Stimulated activated naive CD8-positive, alpha-beta T cell treated with anti-CD3 and anti-CD28 coated beads, Interleukin-15, amount 100 ng/mL, for 72 hours (primary cell): ENCODE measurements around the gene TMEM161B.
"Not testable (repeated sequence)": the region's sequence is repeated elsewhere in the genome, so short reads cannot be mapped to it uniquely, and the experiment has no call there.

ENCODE experiments used
- ATAC-seq: fragments of 150-1000 bp; cut with Tn5 transposase; 2 replicates; pipeline ENCODE4 v1.10.0; 2021; ENCODE audit warnings: mild to moderate bottlenecking, moderate library complexity
- DNase-seq, 2 donors: peaks; one replicate each; pipeline ENCODE4 v3.0.0; 2021 to 2022
- H3K27ac Mint-ChIP-seq, 2 donors: one replicate each; pipeline ENCODE4 v1.8.0; 2022; ENCODE audit warnings: mild to moderate bottlenecking in 2 of 2, mixed read lengths in 2 of 2, moderate library complexity in 2 of 2
- H3K27me3 Mint-ChIP-seq: one replicate; pipeline ENCODE4 v1.8.0; 2022; ENCODE audit warnings: mixed read lengths
- H3K4me1 Mint-ChIP-seq: one replicate; pipeline ENCODE4 v1.8.0; 2022; ENCODE audit warnings: mild to moderate bottlenecking, mixed read lengths
- H3K4me3 Mint-ChIP-seq, 2 donors: one replicate each; pipeline ENCODE4 v1.8.0; 2022; ENCODE audit warnings: mild to moderate bottlenecking in 2 of 2, mixed read lengths in 2 of 2, moderate library complexity in 1 of 2
- H3K9me3 Mint-ChIP-seq, 2 donors: one replicate each; pipeline ENCODE4 v1.8.0; 2022; ENCODE audit warnings: mixed read lengths in 2 of 2

The TMEM161B gene

GRCh38 chr5:88235828-88236227 is 32.8 kb downstream of the TMEM161B start:
- Mint-ChIP-seq H3K27ac (no peak overlapping the region), H3K4me1 (no peaks in the 10 kb centered on the region), H3K4me3 (no peak overlapping the region), H3K27me3 (no peaks in the 10 kb centered on the region), H3K9me3 (no peaks in the 10 kb centered on the region)
- DNase-seq (no peak), ATAC-seq (no peak)

GRCh38 chr5:88235346-88235745 is 33.3 kb downstream of the TMEM161B start:
- Mint-ChIP-seq H3K4me1 (no peaks in the 10 kb centered on the region), H3K4me3 (no peak overlapping the region), H3K9me3 (no peaks in the 10 kb centered on the region), H3K27me3 (no peaks in the 10 kb centered on the region), H3K27ac (no peak overlapping the region)
- no peak for ATAC-seq
- DNase-seq = no peak

DNA sequence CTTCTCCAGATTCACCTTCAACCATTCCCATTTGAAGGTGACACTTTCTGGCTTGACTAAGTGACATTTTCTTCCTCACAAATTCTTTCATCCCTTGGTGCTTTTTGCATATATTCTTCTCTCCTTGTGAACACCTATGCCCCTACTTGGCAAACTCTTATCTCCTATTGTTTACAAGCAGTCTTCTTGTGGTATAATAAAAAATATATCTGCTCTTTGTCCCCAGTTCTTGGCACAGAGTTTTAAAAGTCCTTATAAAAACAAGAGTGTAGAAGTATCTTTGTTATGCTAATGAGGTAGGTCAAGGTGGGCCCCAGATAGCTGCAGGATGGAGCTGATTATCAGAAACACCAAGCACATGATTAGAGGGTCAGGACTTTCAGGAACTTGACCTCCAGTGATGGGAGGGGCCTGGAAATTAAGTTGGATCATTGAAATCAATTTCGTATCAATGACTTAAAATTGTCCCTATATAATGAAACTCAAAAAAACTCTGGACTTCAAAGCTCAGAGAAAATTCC is 38.0 kb downstream of the TMEM161B start:
- H3K9me3 Mint-ChIP-seq = no peaks in the 10 kb centered on the region
- DNase-seq = no peak
- no peaks in the 10 kb centered on the region for H3K4me1 Mint-ChIP-seq
- no peak overlapping the region for H3K4me3 Mint-ChIP-seq
- H3K27me3 Mint-ChIP-seq = no peaks in the 10 kb centered on the region
- ATAC-seq = no peak
- H3K27ac Mint-ChIP-seq = no peak overlapping the region

DNA sequence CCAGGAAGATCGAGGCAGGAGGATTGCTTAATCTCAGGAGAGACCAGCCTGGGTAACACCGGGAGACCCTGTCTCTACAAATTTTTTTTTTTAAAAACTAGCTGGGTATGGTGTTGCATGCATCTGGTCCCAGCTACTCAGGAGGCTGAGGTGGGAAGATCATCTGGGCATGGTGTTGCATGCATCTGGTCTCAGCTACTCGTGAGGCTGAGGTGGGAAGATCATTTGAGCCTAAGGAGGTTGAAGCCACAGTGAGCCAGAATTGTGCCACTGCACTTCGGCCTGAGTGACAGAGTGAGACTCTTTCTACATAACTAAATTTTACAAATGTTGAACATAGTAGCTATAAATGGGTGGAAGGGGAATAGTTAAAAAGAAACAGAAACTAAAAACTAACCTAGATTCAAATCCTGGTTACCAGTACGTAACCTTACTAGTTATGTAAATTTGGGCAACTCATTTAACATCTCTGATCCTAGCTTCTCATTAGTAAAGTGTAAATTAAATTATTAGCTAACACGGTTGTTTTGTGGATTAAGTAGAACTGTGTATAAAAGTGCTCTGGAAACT is 41.7 kb downstream of the TMEM161B start:
- no peak overlapping the region for H3K27ac Mint-ChIP-seq
- no peaks in the 10 kb centered on the region for H3K9me3 Mint-ChIP-seq
- H3K4me1 Mint-ChIP-seq = no peaks in the 10 kb centered on the region
- no peak for DNase-seq
- H3K27me3 Mint-ChIP-seq = no peaks in the 10 kb centered on the region
- H3K4me3 Mint-ChIP-seq = no peak overlapping the region
- no peak for ATAC-seq

GRCh38 chr5:88214655-88215054 is 54.0 kb downstream of the TMEM161B start:
- Mint-ChIP-seq H3K4me1 (no peaks in the 10 kb centered on the region), H3K9me3 (no peaks in the 10 kb centered on the region), H3K4me3 (no peak overlapping the region), H3K27me3 (no peaks in the 10 kb centered on the region), H3K27ac (no peak overlapping the region)
- no peak for DNase-seq
- no peak for ATAC-seq

DNA sequence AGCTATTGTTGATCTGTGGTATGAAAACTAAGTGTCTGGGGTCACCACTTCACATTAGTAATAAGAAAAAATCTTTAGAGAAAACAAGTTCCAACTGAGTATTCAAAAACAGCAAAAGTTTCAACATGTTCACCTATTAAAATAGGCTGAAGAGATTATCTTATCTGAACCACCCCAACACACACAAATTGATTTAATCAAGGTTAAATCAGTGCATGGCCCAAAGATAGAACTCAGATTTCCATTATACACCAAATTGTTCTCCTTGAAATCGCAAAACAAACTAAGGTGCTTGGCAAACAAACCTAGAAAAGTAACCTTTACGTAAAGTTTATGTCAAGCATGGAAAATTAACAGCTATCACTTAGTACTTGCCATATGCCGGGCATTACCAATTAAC is 61.1 kb downstream of the TMEM161B start:
- H3K4me3 Mint-ChIP-seq = no peak overlapping the region
- no peak for DNase-seq
- ATAC-seq = no peak
- H3K9me3 Mint-ChIP-seq = no peaks in the 10 kb centered on the region
- peaks cover 10% of the 10 kb centered on the region for H3K4me1 Mint-ChIP-seq
- no peaks in the 10 kb centered on the region for H3K27me3 Mint-ChIP-seq
- H3K27ac Mint-ChIP-seq = no peak overlapping the region

DNA sequence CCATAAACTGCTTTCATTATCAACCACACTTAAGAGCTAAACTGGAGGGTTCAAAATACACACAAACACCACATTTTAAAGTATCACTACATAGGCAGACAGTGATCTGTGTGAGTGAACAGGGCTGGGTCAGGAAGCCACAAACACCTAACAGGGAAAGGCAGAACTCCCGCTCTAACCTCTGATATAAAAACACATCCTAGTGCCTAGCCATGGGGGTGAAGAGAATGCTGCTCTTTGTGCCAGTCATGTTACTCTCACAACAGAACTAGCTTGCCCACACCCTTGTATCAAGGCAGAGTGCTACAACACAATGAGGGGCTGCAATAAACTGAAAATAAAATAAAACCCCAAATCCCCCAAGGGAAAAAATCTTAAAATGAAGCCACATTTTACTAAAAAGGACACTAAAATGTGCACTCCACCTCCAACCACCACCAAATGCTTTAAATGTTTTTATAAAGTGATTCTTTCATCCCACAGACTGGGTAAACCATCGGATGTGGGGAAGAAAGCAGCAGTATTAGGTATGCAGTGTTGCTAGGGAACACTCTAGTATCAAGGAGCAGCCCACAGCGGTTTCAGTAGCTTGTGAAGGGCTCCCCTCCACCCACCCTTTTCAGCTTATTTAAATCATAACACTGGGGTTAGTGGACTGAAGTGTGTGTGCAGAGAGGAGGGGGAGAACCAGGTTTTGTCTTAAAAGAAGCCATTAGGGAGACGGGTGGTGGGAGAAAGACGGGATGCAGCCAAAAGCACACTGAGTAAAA is 64.5 kb downstream of the TMEM161B start:
- DNase-seq = peak in 1 of 2 donors; percentile 22
- peak overlapping the region in 1 of 2 donors; percentile 69 for H3K27ac Mint-ChIP-seq
- peak; percentile 96 for ATAC-seq
- H3K4me3 Mint-ChIP-seq = peak overlapping the region in 1 of 2 donors; percentile 52
- no peaks in the 10 kb centered on the region for H3K27me3 Mint-ChIP-seq
- peaks cover 10% of the 10 kb centered on the region for H3K4me1 Mint-ChIP-seq
- H3K9me3 Mint-ChIP-seq = no peaks in the 10 kb centered on the region

- Mint-ChIP-seq H3K4me3 (no peak overlapping the region), H3K27ac (no peak overlapping the region), H3K27me3 (no peaks in the 10 kb centered on the region), H3K4me1 (peaks cover 5% of the 10 kb centered on the region), H3K9me3 (no peaks in the 10 kb centered on the region)
- DNase-seq (no peak), ATAC-seq (no peak)
Measured at GRCh38 chr5:88195636-88196035, 73.0 kb downstream of the TMEM161B start.

DNA sequence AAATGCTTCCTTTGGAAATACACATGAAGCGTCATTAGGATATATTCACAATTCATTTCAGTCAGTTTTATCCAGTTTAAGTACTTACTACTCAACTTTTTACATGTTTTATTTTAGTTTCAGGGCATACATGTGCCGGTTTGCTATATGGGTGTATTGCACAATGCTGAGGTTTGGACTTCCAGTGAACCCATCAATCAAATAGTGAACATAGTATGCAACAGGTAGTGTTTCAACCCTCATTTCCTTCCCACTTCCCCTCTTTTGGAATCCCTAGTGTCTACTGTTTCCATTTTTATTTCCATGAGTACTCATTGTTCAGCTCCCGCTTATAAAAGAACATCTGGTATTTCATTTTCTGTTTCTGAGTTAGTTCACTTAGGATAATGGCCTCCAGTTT is 74.7 kb downstream of the TMEM161B start:
- H3K9me3 Mint-ChIP-seq = peaks cover under 1 to 14% of the 10 kb centered on the region in 2 donors
- no peak overlapping the region for H3K27ac Mint-ChIP-seq
- H3K4me3 Mint-ChIP-seq = no peak overlapping the region
- H3K4me1 Mint-ChIP-seq = peaks cover 9% of the 10 kb centered on the region
- H3K27me3 Mint-ChIP-seq = no peaks in the 10 kb centered on the region
- no peak for DNase-seq
- no peak for ATAC-seq

- ATAC-seq = no peak
- Mint-ChIP-seq H3K9me3 (peaks cover 8 to 18% of the 10 kb centered on the region in 2 donors), H3K4me1 (peaks cover 9% of the 10 kb centered on the region), H3K4me3 (no peak overlapping the region), H3K27me3 (no peaks in the 10 kb centered on the region), H3K27ac (no peak overlapping the region)
- peak in 1 of 2 donors; percentile 47 for DNase-seq
Measured at GRCh38 chr5:88190106-88190834, 78.4 kb downstream of the TMEM161B start.

DNA sequence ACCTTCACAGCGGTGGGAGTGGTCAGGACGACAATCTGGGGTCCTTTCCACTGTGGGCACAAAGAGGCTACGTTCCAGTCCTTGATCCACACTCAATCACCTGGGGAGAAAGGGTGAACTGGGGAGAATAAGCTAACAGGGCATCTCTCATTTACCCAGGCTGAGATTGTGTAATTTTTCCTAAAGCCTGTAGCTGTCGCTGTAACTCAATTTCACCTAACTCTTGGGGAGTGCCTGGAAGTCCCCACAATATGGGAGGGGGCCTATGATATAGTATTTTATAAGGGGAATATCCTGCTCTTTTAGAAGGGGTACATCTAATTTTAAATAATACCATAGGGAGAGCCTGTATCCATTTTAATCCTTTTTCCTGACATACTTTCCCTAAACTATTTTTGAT is 79.2 kb downstream of the TMEM161B start:
- H3K9me3 Mint-ChIP-seq = peaks cover 8 to 18% of the 10 kb centered on the region in 2 donors
- H3K4me1 Mint-ChIP-seq, H3K27me3 Mint-ChIP-seq, ATAC-seq, H3K27ac Mint-ChIP-seq, H3K4me3 Mint-ChIP-seq, DNase-seq: not testable (repeated sequence)

- DNase-seq (no peak), ATAC-seq (no peak)
- H3K27me3 Mint-ChIP-seq = no peaks in the 10 kb centered on the region
- peaks cover 12% of the 10 kb centered on the region for H3K4me1 Mint-ChIP-seq
- H3K9me3 Mint-ChIP-seq = peaks cover 8 to 18% of the 10 kb centered on the region in 2 donors
- H3K4me3 Mint-ChIP-seq = no peak overlapping the region
- no peak overlapping the region for H3K27ac Mint-ChIP-seq
Measured at GRCh38 chr5:88188458-88189132, 80.0 kb downstream of the TMEM161B start.

DNA sequence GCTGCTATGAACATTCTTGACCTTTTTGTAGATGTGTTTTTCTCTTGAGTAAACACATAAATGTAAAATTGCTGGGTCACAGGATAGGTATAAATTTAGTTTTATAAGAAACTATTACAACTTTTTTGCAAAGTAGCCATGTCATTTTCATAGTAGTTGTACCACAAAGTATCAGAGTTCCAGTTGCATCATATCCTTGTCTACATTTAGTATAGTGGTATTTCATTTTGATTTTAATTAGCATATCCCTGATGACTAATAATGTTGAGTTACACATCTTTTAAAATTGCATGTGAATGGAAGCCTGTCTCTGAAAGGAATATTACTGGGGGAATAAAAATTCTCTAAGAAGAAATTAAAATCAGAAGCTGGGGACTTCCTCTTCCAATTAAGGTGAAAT is 85.4 kb downstream of the TMEM161B start:
- peak overlapping the region in 1 of 2 donors; percentile 64 for H3K4me3 Mint-ChIP-seq
- H3K9me3 Mint-ChIP-seq = peaks cover 0 to 1% of the 10 kb centered on the region in 2 donors
- H3K27me3 Mint-ChIP-seq = no peaks in the 10 kb centered on the region
- no peak for DNase-seq
- ATAC-seq = peak; percentile 86
- H3K4me1 Mint-ChIP-seq = peaks cover 6% of the 10 kb centered on the region
- H3K27ac Mint-ChIP-seq = peak overlapping the region; percentile 54 to 86

DNA sequence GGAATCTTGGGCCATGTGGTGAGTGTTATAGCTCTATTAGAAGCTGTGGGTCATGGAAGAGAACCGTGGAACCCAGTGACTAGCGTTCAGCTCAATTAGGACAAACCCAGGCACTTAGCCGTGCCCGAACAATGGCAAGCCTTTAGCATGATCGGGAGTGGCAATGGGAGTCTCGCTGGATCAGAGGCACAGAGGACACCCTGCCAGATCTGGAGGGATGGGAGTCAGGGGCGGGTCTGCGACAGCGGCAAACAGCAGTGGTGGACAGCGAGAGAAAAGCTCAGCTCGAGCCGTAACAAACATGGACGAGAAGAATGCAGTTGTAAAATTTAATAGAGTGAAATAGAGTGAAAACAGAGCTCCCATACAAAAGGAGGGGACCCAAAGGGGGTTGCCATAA is 91.2 kb downstream of the TMEM161B start:
- H3K27ac Mint-ChIP-seq, H3K9me3 Mint-ChIP-seq, H3K4me1 Mint-ChIP-seq, DNase-seq, H3K4me3 Mint-ChIP-seq, ATAC-seq: not testable (repeated sequence)
- H3K27me3 Mint-ChIP-seq = peaks cover 20% of the 10 kb centered on the region
